ENCODE results near the gene MACROD2. TPM values are rescaled to one million over a fixed set of nuclear protein-coding genes. Genes with fewer than 3 reads are reported as not detected.
"Not testable (repeated sequence)": the region's sequence is repeated elsewhere in the genome, so short reads cannot be mapped to it uniquely, and the experiment has no call there.

MACROD2 gene
- total RNA-seq, 1 donor from 2014 or later = 0.23 TPM

DNA sequence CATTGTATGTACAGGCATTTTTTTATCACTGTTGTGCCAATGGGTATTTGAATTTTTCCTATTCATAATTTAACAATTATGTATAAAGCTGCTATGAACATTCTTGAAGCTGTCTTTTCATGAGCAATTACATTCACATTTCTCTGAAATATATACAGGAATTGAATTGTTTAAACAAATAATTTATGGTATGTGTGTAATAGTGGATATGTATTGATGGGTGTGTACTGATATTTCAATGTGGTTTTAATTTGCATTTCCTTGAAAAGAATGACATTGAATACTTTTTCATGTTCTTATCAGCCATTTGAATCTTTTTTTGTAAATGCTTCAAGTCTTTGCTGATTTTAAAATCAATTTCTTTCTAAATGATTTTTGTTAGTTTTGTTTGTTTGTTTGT lies 971.5 kb downstream of the MACROD2 start:
- TF ChIP-seq, protein P1, sequence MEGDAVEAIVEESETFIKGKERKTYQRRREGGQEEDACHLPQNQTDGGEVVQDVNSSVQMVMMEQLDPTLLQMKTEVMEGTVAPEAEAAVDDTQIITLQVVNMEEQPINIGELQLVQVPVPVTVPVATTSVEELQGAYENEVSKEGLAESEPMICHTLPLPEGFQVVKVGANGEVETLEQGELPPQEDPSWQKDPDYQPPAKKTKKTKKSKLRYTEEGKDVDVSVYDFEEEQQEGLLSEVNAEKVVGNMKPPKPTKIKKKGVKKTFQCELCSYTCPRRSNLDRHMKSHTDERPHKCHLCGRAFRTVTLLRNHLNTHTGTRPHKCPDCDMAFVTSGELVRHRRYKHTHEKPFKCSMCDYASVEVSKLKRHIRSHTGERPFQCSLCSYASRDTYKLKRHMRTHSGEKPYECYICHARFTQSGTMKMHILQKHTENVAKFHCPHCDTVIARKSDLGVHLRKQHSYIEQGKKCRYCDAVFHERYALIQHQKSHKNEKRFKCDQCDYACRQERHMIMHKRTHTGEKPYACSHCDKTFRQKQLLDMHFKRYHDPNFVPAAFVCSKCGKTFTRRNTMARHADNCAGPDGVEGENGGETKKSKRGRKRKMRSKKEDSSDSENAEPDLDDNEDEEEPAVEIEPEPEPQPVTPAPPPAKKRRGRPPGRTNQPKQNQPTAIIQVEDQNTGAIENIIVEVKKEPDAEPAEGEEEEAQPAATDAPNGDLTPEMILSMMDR (conservative IDR thresholded peaks at IDR 0.05; ENCODE audit: low read depth, low read length) = no peak
- DNase-seq (ENCODE audit: low read depth) = no peak
- no peak overlapping the region for H3K4me3 ChIP-seq (ENCODE audit: low read depth, low read length)

DNA sequence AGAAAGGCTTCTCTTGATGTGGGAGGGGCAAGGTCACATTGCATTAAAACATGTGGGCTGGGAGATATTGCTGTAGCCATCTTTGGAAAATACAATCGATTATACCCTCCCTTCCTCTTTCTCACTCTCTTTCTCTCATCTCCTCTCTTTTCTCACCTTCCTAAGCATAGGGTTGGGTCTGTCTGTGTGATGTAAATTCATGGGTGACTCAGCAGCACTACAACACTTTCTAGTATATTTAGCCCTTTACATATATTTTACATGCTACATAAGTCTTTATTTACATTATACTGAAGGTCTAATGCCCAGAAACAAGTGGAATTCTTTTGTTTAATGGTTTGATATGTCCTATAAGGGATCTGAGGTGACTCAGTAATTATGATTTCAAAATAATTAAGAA lies 976.9 kb downstream of the MACROD2 start:
- DNase-seq (ENCODE audit: low read depth) = no peak
- H3K4me3 ChIP-seq (ENCODE audit: low read depth, low read length) = no peak overlapping the region
- TF ChIP-seq, protein P1 (conservative IDR thresholded peaks at IDR 0.05; ENCODE audit: low read depth, low read length) = no peak

DNA sequence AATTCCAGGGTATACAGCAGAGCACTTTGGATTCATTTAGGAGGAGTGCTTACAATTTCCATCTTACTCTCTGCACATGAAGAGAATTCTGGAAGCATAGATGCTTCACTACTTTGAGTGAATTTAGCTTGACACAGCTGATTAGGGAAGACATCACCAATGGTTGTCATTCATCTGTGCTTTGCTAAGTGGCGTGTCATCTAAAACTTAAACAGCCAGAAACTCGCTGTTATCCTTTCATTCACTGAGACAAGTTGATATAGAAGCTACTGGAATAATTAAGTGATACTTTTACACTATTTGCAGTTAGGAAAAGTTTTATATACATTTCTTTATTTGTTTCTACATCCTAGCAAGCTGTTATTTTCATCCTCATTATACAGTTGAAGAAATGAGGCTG lies 977.4 kb downstream of the MACROD2 start:
- TF ChIP-seq, protein P1 (conservative IDR thresholded peaks at IDR 0.05; ENCODE audit: low read depth, low read length) = no peak
- no peak overlapping the region for H3K4me3 ChIP-seq (ENCODE audit: low read depth, low read length)

DNA sequence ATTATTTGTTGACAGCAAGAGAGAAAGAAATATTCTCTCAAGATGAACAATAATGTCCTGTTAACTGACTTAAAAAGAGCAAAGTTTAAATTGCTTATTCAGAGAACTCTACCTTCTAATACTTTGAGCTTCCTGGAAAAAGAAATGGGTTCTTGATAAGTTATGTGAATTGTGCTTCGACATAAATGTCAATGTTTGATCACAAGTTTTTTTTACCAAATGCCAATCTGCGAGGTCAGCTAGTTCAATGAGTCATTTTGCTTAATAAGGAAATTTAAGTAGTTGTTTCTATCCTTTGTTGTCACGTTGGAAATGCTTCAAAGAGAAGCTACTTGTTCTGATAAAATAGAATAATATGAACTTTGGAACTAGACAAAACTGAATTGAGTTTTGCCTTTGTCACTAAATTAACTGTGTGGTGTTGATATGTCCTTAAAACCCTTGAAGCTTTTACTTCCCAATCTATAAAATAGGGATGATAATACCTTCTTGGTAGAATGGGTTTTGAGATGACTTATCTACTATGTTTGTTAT lies 984.2 kb downstream of the MACROD2 start:
- TF ChIP-seq, protein P1 (conservative IDR thresholded peaks at IDR 0.05; ENCODE audit: low read depth, low read length) = no peak
- no peak overlapping the region for H3K4me3 ChIP-seq (ENCODE audit: low read depth, low read length)
- peak; percentile 69 for DNase-seq (ENCODE audit: low read depth)

More for the DNA sequence above, 977.4 kb downstream of the MACROD2 start:
- DNase-seq (ENCODE audit: low read depth) = no peak

DNA sequence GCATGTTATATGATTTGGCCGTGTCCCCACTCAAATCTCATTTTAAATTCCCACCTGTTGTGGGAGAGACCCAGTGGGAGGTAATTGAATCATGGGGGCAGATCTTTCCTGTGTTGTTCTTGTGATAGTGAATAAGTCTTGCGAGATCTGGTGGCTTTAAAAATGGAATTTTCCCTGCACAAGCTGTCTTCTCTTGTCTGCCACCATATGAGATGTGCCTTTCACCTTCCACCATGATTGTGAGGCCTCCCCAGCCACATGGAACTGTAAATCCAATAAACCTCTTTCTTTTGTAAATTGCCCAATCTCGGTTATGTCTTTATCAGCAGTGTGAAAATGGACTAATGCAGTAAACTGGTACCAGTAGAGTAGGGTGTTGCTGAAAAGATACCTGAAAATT lies 986.2 kb downstream of the MACROD2 start:
- DNase-seq (ENCODE audit: low read depth); H3K4me3 ChIP-seq (ENCODE audit: low read depth, low read length): not testable (repeated sequence)

DNA sequence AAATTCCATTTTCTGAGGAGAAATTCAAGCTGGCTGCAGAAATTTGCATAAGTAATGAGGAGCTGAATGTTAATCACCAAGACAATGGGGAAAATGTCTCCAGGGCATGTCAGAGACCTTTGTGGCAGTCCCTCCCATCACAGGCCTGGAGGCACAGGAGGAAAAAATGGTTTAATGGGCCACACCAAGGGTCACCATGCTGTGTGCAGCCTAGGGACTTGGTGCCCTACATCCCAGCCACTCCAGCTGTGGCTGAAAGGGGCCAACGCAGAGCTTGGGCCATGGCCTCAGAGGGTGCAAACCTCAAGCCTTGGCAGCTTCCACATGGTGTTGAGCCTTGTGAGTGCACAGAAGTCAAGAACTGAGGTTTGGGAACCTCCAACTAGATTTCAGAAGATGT lies 987.0 kb downstream of the MACROD2 start:
- not testable (repeated sequence) for DNase-seq (ENCODE audit: low read depth); H3K4me3 ChIP-seq (ENCODE audit: low read depth, low read length)

DNA sequence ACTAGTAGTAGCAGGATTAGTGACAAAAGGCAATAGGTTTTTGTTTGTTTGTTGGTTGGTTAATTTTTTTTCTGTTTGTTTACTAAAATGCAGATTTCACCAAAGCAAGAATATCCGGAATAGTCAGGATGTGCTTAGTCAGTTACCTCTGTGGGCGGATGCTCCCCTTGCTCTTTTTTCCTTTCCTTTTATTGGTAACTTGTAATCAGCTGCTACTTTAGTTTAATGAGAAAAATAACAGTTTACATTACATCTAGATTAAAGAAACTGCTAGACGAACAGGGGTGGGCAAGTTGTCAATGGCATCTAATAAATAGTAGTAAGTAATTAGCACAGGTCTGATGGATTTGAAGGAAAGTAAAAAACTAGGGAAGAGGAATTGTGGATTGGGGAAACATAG lies 989.0 kb downstream of the MACROD2 start:
- no peak for DNase-seq (ENCODE audit: low read depth)
- TF ChIP-seq, protein P1 (conservative IDR thresholded peaks at IDR 0.05; ENCODE audit: low read depth, low read length) = no peak
- no peak overlapping the region for H3K4me3 ChIP-seq (ENCODE audit: low read depth, low read length)

DNA sequence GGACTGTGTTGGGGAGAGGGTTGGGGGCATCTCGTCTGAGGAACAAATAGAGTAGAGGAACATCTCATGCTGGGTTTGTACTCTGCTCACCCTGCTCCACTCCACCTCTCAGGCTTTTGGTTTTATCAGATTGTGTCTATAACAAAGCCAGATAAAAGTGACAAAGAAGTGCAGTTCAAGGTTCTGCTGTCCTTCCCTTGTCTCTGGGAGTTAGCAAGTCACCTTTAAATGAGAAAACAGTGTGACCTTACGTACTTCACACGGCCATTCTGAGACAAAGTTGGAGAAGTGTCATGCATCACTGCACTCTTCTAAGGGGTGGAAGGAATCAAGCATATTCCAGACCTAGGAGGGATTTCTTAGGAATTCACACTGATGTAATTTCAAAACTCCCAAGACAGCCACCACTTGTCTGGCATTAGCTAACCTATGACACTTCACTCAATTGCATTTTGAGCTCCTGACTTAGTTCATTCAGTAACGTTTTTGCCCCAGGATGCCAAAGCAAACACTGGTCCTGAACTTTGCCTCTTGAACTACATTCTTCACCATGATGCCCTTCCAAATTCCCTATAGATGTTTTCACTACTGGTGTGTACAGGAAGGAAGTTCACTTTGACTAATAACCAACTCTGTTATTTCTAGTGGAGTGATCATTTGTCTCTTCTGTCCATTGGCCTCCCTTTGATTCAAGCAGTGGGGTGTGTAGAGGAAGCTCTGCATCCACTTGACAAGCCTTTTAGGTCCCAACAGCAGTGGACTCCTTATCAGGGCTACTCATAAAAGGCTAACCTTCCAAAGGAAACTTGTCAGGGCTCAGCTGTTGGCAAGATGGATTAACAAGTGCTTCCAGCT lies 989.7 kb downstream of the MACROD2 start:
- TF ChIP-seq, protein P1 (conservative IDR thresholded peaks at IDR 0.05; ENCODE audit: low read depth, low read length) = no peak
- H3K4me3 ChIP-seq (ENCODE audit: low read depth, low read length) = no peak overlapping the region
- peak; percentile 84 for DNase-seq (ENCODE audit: low read depth)

Data from epithelial cell of proximal tubule (primary cell).